HCT116 (cell line): ENCODE data around the gene MID1IP1. TPM values are rescaled to one million over a fixed set of nuclear protein-coding genes. Genes with fewer than 3 reads are reported as not detected.

Experiments
- ATAC-seq: fragments of 200-7000 bp; cut with Tn5 transposase; 2 replicates; pipeline ENCODE4 v1.9.1; 2020; ENCODE audit warnings: mild to moderate bottlenecking, moderate library complexity
- BruUV-seq: library from RNA; stranded (reverse); fragments of 400-500 nt; replicated peaks from 2 replicates; lab custom pipeline; 2021; lab: Mats Ljungman, UMichigan
- CTCF ChIA-PET: fragments of 300-600 bp; sonication (Branson Sonifier 250); formaldehyde crosslinking; loops from one replicate; lab custom pipeline; 2021; ENCODE audit warnings: antibody characterized with exemption; lab: Charles Lee
- POLR2A ChIA-PET: fragments of 300-600, 350-600 bp; sonication (Branson Sonifier 250); formaldehyde crosslinking; loops from one replicate; lab custom pipeline; 2021; ENCODE audit warnings: antibody characterized with exemption; lab: Charles Lee
- RAD21 ChIA-PET, 2 experiments: fragments of 300-600 bp; sonication (Branson Sonifier 250); formaldehyde crosslinking; loops; one replicate each; lab custom pipeline; 2023; ENCODE audit warnings: low total read pairs in 2 of 2; ENCODE audit not compliant: uncharacterized antibody in 2 of 2, unreplicated experiment in 2 of 2, low non-redundant PET in 1 of 2; lab: Charles Lee
- DNase-seq: peaks from one replicate; pipeline ENCODE4 v3.0.0-alpha.2; 2010; ENCODE audit warnings: low read depth, low spot score
- H2AFZ ChIP-seq: fragments of 200-600 bp; shearing (Covaris generic), sonication (generic); 2 replicates; pipeline ENCODE4 v1.6.1; 2017; ENCODE audit warnings: low read depth, mixed run types, mixed read lengths, antibody characterized with exemption, low read length; ENCODE audit not compliant: poor library complexity, severe bottlenecking
- H3K27ac ChIP-seq: 2 replicates; pipeline ENCODE4 v1.5.1; 2012; ENCODE audit warnings: low read depth, low read length
- H3K27me3 ChIP-seq: fragments of 200-600 bp; sonication (generic); 2 replicates; pipeline ENCODE4 v1.6.1; 2016; ENCODE audit warnings: mixed run types, low read length, mixed read lengths; ENCODE audit not compliant: insufficient read depth
- H3K36me3 ChIP-seq, 2 experiments: fragments of 200-500 bp in 1 of 2; fragments of 200-600 bp in 1 of 2; sonication (Bioruptor generic) in 1 of 2; sonication (generic) in 1 of 2; 2 replicates each; pipeline versions ENCODE4 v1.5.1 to v1.6.1; 2014 to 2016; ENCODE audit warnings: low read length in 2 of 2, inconsistent platforms in 1 of 2, mixed read lengths in 1 of 2, mixed run types in 1 of 2; ENCODE audit not compliant: insufficient read depth in 2 of 2, control insufficient read depth in 1 of 2
- H3K4me1 ChIP-seq, 2 experiments: fragments of 200-600 bp in 1 of 2; sonication (generic) in 1 of 2; 2 replicates each; pipeline versions ENCODE4 v1.5.1 to v1.6.1; 2012 to 2017; ENCODE audit warnings: low read length in 2 of 2, inconsistent platforms in 1 of 2, mild to moderate bottlenecking in 1 of 2, mixed read lengths in 1 of 2, mixed run types in 1 of 2, moderate library complexity in 1 of 2; ENCODE audit not compliant: insufficient read depth in 2 of 2, control insufficient read depth in 1 of 2
- H3K4me2 ChIP-seq: fragments of 200-600 bp; sonication (generic); 2 replicates; pipeline ENCODE4 v1.6.1; 2017; ENCODE audit warnings: mixed run types, low read length, mixed read lengths
- H3K4me3 ChIP-seq, 2 experiments: fragments of 200-600 bp in 1 of 2; sonication (generic) in 1 of 2; replicated peaks in 1 of 2; 2 replicates each; pipeline ENCODE4 v1.5.1; 2011 to 2016; ENCODE audit warnings: low read length in 2 of 2, control low read depth in 1 of 2, low read depth in 1 of 2, mild to moderate bottlenecking in 1 of 2, mixed read lengths in 1 of 2, mixed run types in 1 of 2
- H3K79me2 ChIP-seq: fragments of 200-600 bp; sonication (generic); 2 replicates; pipeline ENCODE4 v1.6.1; 2017; ENCODE audit warnings: mild to moderate bottlenecking, mixed run types, low read length, moderate library complexity, mixed read lengths; ENCODE audit not compliant: insufficient read depth
- H3K9ac ChIP-seq: fragments of 200-600 bp; sonication (generic); 2 replicates; pipeline ENCODE4 v1.6.1; 2016; ENCODE audit warnings: low read length, mixed read lengths
- H3K9me2 ChIP-seq: fragments of 200-600 bp; sonication (generic), shearing (Covaris generic); 2 replicates; pipeline ENCODE4 v1.6.1; 2017; ENCODE audit warnings: mixed run types, mild to moderate bottlenecking, moderate library complexity; ENCODE audit not compliant: insufficient read depth
- H3K9me3 ChIP-seq, 2 experiments: fragments of 200-500 bp in 1 of 2; fragments of 200-600 bp in 1 of 2; sonication (Bioruptor generic) in 1 of 2; sonication (generic) in 1 of 2; 2 replicates each; pipeline ENCODE4 v1.6.1; 2014 to 2017; ENCODE audit warnings: low read length in 2 of 2, mixed read lengths in 2 of 2, inconsistent platforms in 1 of 2, low read depth in 1 of 2, mild to moderate bottlenecking in 1 of 2, mixed run types in 1 of 2, moderate library complexity in 1 of 2; ENCODE audit not compliant: control insufficient read depth in 1 of 2, insufficient read depth in 1 of 2
- H4K20me1 ChIP-seq: fragments of 200-600 bp; sonication (generic), shearing (Covaris generic); 2 replicates; pipeline ENCODE4 v1.6.1; 2017; ENCODE audit warnings: mixed run types, mild to moderate bottlenecking, moderate library complexity; ENCODE audit not compliant: insufficient read depth
- CTCF ChIP-seq, 3 experiments: fragments of 200-600 bp in 1 of 3; sonication (generic) in 1 of 3; IDR thresholded peaks in 2 of 3; conservative IDR thresholded peaks in 1 of 3; 2 replicates each; pipeline ENCODE4 v1.5.1; 2012 to 2017; ENCODE audit warnings: low read depth in 2 of 3, low read length in 2 of 3, antibody characterized with exemption in 1 of 3, borderline replicate concordance in 1 of 3, control low read depth in 1 of 3, mild to moderate bottlenecking in 1 of 3, mixed read lengths in 1 of 3, mixed run types in 1 of 3, moderate library complexity in 1 of 3; ENCODE audit not compliant: insufficient read depth in 1 of 3
- EGR1 ChIP-seq: IDR thresholded peaks from 2 replicates; pipeline ENCODE4 v1.6.1; 2012; ENCODE audit warnings: low read depth
- ELF1 ChIP-seq: IDR thresholded peaks from 2 replicates; pipeline ENCODE4 v1.6.1; 2012; ENCODE audit warnings: low read depth, borderline replicate concordance
- EZH2 ChIP-seq: fragments of 200-600 bp; sonication (generic); IDR thresholded peaks from 2 replicates; pipeline ENCODE4 v1.6.1; 2017; ENCODE audit warnings: antibody characterized with exemption, mixed run types
- FOSL1 ChIP-seq: IDR thresholded peaks from 2 replicates; pipeline ENCODE4 v1.6.1; 2012; ENCODE audit warnings: low read depth
- POLR2AphosphoS5 ChIP-seq: IDR thresholded peaks from 2 replicates; pipeline ENCODE4 v1.6.1; 2011; ENCODE audit warnings: mild to moderate bottlenecking, low read depth, low read length, moderate library complexity
- ZNF274 ChIP-seq: fragments of 200-500 bp; sonication (Bioruptor generic); IDR thresholded peaks from 2 replicates; pipeline ENCODE4 v1.6.1; 2014; ENCODE audit warnings: mild to moderate bottlenecking, low read depth, low read length, inconsistent platforms
- intact Hi-C: fragments of 100-400 bp; cut with micrococcal nuclease; formaldehyde crosslinking; loops from 2 replicates; pipeline ENCODE4 v1.10.0; 2022
- total RNA-seq: library from RNA; stranded (reverse); gene quantifications from one replicate; pipeline ENCODE4 v1.2.1, GENCODE V29; 2021; ENCODE audit not compliant: unreplicated experiment

Gene MID1IP1
- total RNA-seq, 1 experiment from 2014 or later, result 109 TPM

GRCh38 chrX:38796946-38797345, 4.3 kb upstream of the MID1IP1 start (continued):
- TF ChIP-seq CTCF (IDR thresholded peaks at IDR 0.05 in 2 of 3, conservative IDR thresholded peaks at IDR 0.05 in 1 of 3; ENCODE audit: borderline replicate concordance in 1 of 3, insufficient read depth in 1 of 3, low read depth in 2 of 3, low read length in 2 of 3) (no peak), EGR1 (no peak)
- TF ChIP-seq, all 23 proteins: peak for 0

- Histone ChIP-seq H3K9me2 (no peaks in the 10 kb centered on the region), H4K20me1 (no peaks in the 10 kb centered on the region), H3K79me2 (peaks cover 19% of the 10 kb centered on the region), H3K9me3 (no peaks in the 10 kb centered on the region), H3K27ac (no peak overlapping the region), H2AFZ (no peak overlapping the region), H3K4me2 (no peak overlapping the region), H3K4me1 (peaks cover 4 to 26% of the 10 kb centered on the region in 2 experiments), H3K4me3 (no peak overlapping the region), H3K36me3 (no peaks in the 10 kb centered on the region), H3K9ac (no peak overlapping the region), H3K27me3 (no peaks in the 10 kb centered on the region)
- ChIA-PET CTCF (no interaction called here), RAD21 (no interaction called here), POLR2A (no interaction called here)
- intact Hi-C loops, result no loop called here
- TF ChIP-seq POLR2AphosphoS5 (no peak), ZNF274 (no peak), ELF1 (no peak), FOSL1 (no peak), EZH2 (no peak)
- ATAC-seq, result no peak
- no peak for DNase-seq
- no TSS peak for BruUV-seq
Measured at GRCh38 chrX:38798956-38799355, 2.3 kb upstream of the MID1IP1 start.
